AML-193 (cell line): ENCODE data around the gene PLXNB2.
A peak's percentile ranks its signal among the peaks of the same experiment; 100 is the strongest.

Source experiments
- DNase-seq, 2 experiments: peaks; one replicate each; lab custom pipeline; 2025; lab: John Stamatoyannopoulos, UW

Gene PLXNB2

DNA sequence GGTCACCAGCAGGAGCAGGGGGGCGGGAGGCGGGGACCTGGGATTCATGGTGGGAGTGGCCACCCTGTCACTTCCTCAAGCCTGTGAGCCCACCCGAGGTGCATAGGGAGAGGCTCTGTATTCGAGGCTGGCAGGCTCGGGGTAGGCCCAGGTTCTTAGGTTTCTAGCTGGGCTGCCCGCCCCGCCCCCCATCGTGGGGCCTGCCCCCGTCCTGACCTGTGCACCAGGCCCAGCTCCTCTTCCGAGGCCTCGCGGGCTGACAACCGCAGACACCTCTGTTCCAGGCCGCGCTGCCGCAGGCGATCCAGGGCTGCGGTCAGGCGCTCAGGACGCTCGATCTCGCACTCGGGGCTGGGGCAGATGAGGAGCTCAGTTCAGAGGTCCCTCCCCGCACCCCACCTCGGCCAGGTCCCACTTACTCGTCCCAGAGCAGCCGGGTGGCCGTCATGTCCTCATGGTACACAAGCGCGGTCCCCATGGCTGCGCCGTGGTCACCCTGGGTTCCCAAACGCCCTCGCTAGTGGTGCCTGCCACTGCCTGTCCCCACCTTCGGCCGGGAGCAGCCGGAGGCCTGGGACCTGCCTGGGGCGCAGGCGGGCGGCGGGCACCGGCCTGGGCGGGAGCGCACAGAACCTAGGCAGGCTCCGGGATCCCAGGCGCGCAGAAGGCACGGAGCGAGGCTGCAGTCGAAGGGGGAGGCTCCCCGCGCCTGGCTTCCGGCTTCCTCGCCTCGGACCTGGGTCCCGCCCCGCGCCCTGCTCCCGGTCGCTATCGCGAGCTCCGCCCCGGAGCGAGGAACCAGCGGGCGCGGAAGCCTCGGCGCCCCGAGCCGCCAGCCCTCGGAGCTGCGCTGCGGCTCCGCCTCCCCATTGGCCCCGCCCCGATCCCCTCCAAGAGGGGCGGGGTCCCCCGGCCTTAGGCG, 56.6 kb downstream of the PLXNB2 start, which contains the start of gene HDAC10:
Gene HDAC10 (minus strand): TSS at position 711 of the 922 bp plus-strand sequence. CDS start 233 bp downstream, at position 478.
- peak; percentile 52 to 71 for DNase-seq

DNA sequence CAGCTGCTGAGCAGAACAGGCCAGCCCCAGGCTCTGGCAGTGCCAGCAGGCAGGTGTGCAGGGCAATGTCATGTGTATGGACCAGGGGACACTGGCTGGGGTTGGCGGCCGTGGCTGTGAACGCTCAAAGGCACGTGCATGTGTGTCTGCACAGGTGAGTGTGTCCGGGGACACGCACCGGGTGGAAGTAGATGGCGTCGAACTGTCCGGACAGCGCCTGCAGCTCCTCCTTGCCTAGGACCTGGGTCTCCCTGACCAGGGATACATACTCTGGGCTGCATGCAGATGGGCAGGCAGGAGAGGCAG, 57.2 kb downstream of the PLXNB2 start:
- no peak for DNase-seq

DNA sequence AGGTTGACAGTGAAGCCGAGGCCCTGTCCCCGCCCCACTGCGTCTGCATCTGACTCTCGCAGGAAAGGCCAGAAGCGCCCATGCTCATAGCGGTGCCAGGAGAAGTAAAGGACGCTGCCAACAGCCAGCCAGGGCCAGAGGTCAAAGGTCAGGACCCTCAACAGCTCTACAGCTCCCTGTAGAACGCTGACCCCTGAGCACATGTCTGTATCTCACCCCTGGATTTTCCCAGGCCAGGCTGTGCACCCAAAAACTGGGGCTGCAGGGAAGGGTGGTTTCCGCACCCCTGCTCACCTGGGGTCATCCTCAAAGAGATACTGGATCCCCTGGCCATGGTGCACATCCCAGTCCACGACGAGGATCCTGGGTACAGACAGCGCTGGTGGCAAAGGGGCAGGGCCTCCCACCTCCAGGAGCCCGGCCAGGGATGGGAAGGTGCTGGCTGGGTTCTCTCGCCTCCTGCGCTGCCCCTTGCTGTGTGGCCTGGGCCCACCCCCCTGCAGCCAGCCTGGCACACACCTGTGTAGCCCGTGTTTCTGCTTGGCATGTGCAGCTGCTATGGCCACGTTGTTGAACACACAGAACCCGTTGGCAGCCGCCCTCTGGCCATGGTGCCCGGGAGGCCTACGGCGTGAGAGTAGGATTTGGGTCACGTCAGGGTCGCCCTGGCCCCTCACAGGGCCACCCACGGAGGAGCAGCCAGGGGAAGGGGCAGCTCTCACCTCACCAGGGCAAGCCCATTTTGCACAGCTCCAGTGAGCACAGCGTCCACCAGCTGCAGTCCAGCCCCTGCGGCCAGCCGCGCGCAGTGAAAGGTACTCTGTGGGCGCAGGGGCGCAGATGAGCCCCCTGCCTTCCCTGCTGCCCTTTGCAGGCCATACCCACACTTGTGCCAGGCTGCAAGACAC, 57.9 kb downstream of the PLXNB2 start:
- no peak for DNase-seq

DNA sequence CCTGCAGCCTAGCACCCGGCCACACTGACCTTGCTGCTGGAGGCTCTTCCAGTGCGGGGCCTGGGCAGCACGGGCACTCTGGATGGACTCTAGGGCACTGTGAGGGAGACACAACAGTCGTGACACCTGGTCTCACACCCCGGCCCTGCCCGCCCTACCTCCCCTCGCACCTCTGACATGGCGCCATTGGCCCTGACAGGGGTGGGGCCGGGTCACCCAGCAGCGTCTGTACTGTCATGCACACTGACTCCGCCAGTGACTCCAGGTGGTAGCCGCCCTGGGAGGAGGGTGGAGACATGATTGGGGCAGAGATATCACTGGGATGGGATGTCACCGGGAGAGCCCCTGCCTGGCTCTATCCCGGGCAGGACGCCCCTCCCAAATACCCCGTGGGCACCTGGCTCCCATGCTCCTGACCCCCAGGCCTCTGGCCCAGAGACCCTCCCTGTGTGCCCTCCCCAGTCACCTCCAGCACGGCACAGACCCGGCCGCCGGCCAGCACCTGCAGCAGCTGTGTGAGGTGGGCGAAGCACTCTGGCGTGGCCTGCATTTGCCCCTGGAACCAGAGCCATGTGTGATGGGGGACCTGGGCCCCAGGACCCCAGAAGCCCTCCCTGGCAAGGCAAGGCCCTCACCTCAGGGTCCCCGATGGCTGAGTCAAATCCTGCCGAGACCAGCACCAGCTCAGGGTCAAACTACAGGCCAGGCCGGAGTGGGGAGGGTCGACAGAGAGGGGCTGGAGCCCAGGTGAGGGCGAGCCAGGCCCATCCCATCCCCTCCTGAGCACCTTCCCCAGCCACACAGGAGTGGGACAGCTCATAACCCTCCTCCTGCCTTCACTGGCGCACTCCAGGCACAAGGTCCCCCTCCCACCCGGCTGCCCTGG, 59.0 kb downstream of the PLXNB2 start:
- no peak for DNase-seq

DNA sequence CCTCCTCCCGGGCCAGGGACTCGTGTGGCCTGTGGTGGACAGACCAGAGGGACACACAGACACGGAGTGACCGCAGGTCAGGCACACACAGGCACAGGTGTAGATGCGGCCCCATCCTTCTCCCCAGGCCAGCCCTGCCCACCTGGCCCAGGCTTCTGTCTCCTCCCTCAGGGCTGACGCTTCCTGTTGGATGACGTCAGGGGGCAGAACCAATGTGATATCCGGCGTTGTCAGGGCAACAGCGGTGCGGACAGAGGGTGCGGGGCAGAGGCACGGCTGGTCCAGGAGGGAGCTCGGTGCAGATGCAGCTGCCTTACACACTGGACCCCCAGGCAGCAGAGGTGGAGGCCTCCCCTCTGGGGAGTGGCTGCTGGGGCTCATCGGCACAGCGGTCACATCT, 59.7 kb downstream of the PLXNB2 start:
- DNase-seq, result no peak

DNA sequence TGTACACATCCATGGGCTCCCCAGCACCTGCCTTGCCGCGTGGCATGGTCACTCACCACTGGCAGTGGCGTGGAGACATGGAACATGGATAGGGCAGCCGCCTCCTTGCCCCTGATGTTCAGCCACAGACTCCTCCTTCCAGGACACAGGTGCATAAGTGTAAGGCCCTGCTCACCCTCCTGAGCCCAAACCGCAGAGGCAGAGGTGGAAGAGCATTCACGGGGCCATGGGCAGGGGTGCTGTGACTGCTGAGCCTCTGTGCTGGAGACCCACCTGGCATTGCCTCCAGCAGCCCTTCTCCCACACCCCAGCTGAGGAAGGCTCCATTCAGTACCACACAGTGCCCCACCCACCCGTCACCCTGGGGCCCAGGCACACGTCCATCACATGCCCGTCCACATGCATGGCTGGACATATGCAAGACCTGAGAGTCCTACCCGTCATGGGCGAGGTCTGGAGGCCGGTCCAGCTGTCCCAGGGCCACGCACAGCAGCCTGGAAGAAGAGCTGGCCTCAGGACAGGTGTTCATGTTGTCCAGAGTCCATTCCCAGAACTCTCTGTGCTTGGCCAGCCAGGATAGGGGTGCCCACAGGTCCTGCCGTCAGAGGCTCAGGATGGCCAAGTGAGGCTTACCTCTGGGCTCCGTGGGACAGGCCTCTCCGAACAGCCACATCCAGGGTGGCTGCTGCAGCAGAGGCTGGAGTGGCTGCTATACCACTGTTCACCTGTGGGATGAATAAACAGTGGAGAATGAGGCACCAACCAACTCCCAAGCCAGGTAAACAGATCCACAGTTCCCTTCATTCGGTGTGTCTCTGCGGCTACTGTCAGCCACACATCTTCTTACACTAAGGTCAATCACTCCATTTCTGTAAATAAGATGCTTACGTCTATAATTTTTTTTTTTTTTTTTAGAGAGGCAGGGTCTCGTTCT, 60.9 kb downstream of the PLXNB2 start:
- DNase-seq, result no peak

DNA sequence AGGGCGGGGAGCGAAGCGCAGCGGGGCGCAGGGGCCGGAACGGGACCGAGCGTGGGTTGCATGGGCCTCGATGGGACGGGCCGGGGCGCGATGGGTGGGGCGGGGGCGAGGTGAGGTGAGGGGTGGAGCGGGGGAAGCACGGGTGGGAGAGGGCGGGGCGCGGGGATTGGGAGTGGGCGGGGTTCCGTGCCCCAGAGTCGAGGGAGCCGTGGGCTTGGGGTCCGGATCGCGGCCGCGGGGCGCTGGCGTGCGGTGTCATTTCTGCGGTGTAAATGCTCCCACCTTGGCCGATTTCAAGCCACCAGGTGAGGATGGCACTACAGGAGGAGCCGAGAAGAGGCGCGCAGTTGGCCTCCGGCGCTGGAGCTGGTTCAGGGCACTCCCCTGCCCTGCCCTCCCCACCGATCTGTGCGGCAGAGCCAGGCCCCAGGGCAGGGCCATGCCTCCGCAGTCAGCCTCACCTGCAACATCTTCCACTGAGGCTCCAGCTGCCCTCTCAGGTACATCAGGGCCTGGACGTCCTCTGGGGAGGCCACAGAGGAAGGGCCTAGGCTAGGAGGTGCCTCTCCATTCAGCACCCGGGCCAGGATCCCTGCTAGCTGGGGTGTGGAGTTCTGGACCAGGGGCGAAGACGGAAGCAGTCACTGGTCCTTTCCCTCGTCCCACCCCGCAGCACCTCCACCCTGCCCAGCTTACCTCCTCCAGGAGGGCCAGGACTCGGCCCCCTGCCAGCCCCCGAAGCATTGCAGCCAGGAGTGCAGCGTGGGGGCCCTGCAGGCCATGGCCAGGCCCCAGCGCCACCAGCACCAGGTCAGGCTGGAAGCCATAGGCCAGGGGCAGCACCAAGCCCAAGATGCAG, 62.0 kb downstream of the PLXNB2 start:
- DNase-seq, result no peak

DNA sequence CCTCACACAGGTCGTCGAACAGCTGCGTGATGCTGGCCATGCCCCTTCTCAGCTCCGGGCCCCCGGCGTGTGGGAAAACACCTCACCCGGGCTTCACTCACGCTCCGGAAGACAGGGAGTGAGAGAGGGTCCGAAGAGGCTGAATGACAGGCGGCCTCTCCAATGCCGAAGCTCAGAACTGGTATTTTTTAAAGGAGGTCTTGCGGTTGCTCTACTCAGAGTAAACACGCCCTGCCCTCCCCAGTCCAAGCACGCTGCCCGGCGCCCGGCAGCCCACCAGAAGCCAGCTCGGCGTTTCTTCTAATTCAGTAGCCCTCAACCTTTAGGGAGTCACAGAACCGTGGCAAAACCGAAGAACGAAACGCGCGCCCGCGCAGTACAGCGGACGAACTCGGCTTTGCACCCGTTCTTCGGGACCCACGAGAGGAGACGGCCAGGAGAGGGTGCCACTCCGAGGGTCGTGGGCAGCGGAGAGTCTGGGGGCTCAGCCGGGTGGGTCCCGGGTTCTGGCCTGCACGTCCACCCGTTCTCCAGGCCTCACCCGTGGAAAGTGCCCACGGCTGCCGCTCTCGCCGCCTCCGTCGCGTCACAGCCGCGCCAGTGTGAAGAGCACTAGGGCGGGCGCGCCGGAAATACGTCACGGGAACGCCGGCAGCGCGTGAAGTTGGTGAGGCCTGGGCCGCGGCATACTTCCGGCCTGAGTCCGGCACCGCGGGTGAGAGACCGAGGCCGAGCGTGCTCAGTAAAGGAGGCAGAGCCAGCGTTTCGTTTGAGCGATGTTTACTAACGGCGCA, 62.8 kb downstream of the PLXNB2 start, which contains the start of gene TUBGCP6:
Gene TUBGCP6 (minus strand): TSS at position 604 of the 794 bp plus-strand sequence. CDS start 564 bp downstream, at position 40.
- DNase-seq, result peak; percentile 73 to 74

DNA sequence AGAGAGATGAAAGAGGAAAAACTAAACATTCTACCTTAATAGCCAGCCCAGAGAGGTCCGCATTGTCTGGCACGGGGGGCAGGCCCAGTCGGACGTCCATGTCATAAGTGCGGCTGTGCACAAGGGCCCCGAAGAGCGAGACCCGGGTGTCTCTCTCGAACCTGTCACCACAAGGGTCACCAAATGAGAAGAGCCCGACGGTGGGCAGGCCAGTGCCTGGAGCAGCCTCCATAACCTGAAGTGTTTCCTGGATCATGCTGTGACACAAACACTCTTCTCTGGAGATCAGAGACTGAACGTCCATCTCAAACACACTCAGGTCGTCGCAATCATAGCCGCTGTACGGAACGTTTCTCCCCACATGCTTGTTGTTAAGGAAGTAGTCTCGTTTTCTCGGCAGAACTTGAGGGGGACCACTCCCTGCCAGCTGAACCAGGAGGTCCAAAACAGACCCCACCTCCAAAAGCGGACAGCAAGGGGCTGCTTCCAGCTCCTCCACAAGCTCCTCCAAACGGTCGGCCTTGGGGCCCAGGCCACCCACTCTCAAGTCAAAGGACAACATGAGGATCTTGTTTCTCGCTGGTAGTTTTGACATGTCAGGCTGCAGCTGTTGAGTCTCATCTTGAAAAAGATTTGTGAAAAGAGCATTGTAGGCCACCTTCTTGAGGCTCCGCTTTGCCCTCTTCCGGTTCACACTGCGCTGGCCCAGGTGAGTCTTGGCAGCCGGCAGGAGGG, 63.6 kb downstream of the PLXNB2 start:
- DNase-seq, result peak in 1 of 2 experiments; percentile 2

DNA sequence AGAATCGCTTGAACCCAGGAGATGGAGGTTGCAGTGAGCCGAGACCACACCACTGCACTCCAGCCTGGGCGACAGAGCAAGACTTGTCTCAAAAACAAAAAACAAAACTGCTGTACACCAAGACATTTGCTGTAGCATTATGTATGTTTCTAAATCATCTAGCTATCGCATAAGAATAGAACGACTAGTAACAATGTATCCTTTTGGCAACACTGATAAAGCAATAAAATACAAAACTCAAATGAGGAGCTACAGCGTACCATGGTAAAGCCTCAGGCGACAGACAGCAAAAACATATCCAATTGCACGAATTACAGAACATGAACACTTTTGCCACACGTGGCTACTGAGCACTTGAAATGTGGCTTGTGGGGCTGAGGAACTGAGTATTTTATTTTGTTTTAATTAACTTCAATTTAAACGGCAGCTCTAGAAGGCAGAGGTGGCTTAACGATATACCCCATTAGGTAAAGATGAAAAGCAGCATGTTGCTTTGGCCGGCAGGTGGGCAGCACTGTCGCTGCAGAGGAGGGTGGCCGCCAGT, 65.0 kb downstream of the PLXNB2 start:
- DNase-seq, result no peak

DNA sequence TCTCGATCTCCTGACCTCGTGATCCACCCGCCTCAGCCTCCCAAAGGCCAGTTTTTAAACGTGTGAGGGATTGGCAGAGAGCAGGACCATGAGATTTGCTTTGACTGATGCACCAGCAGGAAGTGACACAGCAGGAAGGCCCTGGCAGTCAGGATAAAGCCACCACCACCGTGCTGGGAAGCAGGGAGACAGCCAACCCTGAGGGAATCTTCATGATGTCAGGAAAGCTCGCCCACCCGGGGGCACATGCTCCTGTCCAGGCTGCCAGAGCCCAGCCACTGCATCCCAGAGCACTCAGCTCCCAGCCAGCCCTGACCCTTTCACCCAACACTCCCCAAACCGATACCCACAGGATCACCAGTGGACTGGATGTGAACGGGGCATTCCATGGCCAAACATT, 68.7 kb downstream of the PLXNB2 start:
- no peak for DNase-seq

DNA sequence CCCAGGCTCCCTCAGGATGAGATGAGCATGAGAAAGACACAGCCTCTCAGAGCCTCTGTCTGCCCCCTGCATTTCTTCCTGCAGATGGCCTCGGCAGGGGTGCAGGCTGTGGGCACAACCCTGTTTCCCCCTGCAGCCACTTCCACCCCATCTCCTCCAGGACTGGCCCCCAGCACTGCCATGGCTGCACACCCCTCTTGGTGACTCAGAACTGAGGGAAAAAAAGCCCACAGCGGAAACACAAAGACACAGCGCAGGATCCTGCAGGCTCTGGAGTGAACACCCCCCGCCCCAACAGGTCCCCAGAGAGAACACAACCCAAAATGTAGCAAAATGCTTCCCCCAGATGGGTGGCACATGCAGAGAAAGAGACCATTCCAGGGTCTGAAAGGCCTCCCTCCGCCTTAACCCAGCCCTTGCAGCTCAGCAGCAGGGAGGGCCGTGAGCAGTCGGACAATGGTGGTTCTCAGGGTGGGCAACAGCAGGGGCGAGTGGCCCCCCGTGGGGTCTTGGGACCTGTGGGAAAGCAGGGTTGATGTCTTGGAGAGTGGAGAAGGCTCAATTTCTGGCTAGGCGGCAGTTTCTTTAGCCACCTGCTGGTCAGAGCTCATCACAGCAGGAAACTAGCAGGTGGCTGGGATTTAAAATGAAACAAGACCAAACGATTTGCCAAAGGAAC, 70.6 kb downstream of the PLXNB2 start:
- peak in 1 of 2 experiments; percentile 7 for DNase-seq

DNA sequence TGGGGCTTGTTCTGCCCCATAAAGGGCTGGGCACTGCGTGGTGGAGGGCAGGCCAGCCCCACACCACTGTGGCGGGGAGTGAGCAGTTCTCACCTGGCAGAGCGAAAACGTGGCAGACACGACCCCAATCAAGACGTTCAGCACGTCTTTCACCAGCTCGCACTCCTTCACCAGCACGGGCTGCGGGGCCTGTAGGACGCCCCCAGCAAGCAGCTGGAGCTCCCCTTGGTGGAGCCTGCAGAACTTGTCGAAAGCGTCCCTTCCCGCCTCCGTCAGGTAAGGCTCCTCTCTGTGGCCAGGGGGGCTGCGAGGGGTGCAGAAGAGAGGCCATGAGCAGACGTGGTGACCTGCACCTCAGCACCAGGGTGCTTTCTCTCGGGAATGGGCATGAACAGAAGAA, 74.2 kb downstream of the PLXNB2 start:
- DNase-seq, result no peak

DNA sequence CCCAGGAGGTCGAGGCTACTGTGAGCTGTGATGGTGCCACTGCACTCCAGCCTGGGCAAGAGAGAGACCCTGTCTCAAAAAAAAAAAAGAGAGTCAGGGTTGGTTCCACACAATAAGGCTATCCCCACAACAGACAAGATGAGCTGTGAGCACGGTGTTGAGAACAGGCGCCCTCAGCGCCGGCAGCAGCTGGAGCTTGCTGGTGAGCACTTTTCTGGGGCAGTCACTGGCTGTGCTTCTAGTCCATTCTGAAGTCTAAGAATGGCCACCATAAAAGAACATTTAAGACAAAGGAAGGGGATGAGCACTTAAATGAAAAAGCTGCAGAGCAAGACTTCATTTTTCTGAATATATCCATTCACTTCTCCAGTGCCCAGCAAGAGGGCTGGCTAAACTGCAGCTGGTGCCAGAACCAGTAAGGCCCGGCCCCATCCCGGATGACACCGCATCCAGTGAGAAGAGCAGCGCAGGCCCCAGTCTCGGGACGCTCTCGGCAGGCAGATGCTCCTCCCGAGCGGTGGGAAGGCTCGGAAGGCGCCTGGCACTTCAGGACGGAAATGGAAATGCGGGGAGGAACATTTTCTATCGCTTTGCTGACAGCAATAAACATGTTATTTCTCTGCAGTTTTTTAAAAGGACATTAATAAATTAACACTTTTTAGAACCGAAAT, 74.8 kb downstream of the PLXNB2 start:
- no peak for DNase-seq

DNA sequence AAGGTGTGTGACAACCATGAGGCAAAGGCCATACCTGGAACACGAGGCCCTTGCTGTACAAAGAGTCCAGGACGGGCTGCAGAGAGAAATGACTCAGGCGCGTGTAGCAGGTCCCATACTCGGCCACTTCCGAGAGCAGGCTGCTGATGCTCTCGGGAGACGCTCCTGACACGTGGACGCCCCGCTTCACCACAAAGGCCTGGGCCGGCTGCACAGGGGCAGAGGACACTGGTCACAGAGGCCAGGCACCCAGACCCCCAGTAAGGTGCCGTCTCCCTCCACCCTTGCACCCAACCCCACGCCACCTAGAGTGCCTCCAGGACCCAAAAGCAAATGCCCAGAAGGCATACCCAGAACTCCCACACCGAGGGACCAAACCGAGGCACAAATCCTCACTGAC, 78.1 kb downstream of the PLXNB2 start:
- DNase-seq, result no peak

DNA sequence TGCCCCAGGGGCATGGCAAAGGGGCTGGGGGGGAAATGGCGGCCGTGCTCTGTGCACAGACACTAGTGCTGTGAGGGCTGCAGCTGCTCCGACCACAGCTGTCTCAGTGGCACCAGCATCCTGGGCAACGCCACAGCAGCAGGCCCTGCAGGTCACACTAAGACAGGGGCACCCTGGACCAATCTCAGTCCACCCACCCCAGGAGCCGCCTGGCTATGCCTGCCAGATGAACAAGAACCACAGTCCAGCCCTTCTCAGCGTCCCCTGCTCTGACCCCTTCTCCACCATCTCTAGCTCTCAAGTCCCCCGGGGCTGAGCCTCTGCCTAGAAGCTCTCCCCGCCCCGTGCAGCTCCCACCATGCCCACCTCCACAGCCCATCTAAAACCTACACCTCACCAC, 79.1 kb downstream of the PLXNB2 start:
- DNase-seq, result no peak
